Mucosa of stomach (tissue), 1 donor: ENCODE results near the gene NEK5.
"Not testable (repeated sequence)": the region's sequence is repeated elsewhere in the genome, so short reads cannot be mapped to it uniquely, and the experiment has no call there.

ENCODE experiments used
- H3K27me3 ChIP-seq: one replicate; pipeline ENCODE4 v1.7.0; 2013; ENCODE audit warnings: mild to moderate bottlenecking, low read length; ENCODE audit not compliant: control insufficient read depth, insufficient read depth
- H3K36me3 ChIP-seq: one replicate; pipeline ENCODE4 v1.7.0; 2013; ENCODE audit warnings: low read length; ENCODE audit not compliant: control insufficient read depth, insufficient read depth
- H3K4me1 ChIP-seq: one replicate; pipeline ENCODE4 v1.7.0; 2013; ENCODE audit warnings: mild to moderate bottlenecking, low read length; ENCODE audit not compliant: control insufficient read depth, insufficient read depth
- H3K4me3 ChIP-seq: one replicate; pipeline ENCODE4 v1.7.0; 2013; ENCODE audit warnings: low read length
- H3K9ac ChIP-seq: one replicate; pipeline ENCODE4 v1.7.0; 2013; ENCODE audit warnings: mild to moderate bottlenecking, low read length, moderate library complexity
- H3K9me3 ChIP-seq: one replicate; pipeline ENCODE4 v1.7.0; 2013; ENCODE audit warnings: mild to moderate bottlenecking, low read length, moderate library complexity; ENCODE audit not compliant: control insufficient read depth
- donor health status: Pancreatic carcinoma.

NEK5 gene

GRCh38 chr13:52127783-52128702 is 830 bp downstream of the NEK5 start:
- Histone ChIP-seq H3K9me3 (no peaks in the 10 kb centered on the region), H3K4me1 (peaks cover 12% of the 10 kb centered on the region), H3K9ac (peak overlapping the region; percentile 62), H3K4me3 (peak overlapping the region; percentile 68), H3K27me3 (no peaks in the 10 kb centered on the region), H3K36me3 (no peaks in the 10 kb centered on the region)

- peaks cover 12% of the 10 kb centered on the region for H3K4me1 ChIP-seq
- no peaks in the 10 kb centered on the region for H3K9me3 ChIP-seq
- no peak overlapping the region for H3K4me3 ChIP-seq
- no peaks in the 10 kb centered on the region for H3K27me3 ChIP-seq
- H3K36me3 ChIP-seq: no peaks in the 10 kb centered on the region
- no peak overlapping the region for H3K9ac ChIP-seq
Observed at GRCh38 chr13:52127378-52127777, 1.5 kb downstream of the NEK5 start.

- Histone ChIP-seq H3K4me3 (no peak overlapping the region), H3K4me1 (peaks cover 12% of the 10 kb centered on the region), H3K9ac (no peak overlapping the region), H3K27me3 (no peaks in the 10 kb centered on the region), H3K9me3 (no peaks in the 10 kb centered on the region), H3K36me3 (no peaks in the 10 kb centered on the region)
Observed at GRCh38 chr13:52125547-52125946, 3.3 kb downstream of the NEK5 start.

DNA sequence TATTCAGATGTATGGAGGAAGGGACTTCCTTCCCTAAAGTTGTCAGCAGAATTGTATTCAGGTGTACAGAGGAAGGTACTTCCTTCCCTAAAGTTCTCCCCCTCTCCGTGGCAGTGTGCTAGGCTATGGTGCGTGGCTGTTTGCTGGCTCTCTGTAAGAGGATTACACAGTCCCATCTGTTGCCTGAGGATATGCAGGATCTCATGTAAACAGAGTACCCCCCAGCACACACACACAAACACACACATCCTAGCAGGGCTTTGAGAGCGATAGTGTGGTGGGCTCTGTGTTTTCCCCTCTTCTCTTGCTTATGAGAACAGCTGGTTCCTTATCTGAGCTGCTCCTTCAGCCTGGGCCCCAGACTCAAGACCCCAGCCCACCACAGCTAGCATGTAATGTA is 10.3 kb downstream of the NEK5 start:
- Histone ChIP-seq H3K4me3 (no peak overlapping the region), H3K27me3 (no peaks in the 10 kb centered on the region), H3K36me3 (no peaks in the 10 kb centered on the region), H3K9me3 (no peaks in the 10 kb centered on the region), H3K9ac (no peak overlapping the region), H3K4me1 (no peaks in the 10 kb centered on the region)

GRCh38 chr13:52118095-52118494 is 10.8 kb downstream of the NEK5 start:
- no peaks in the 10 kb centered on the region for H3K9me3 ChIP-seq
- no peak overlapping the region for H3K4me3 ChIP-seq
- H3K4me1 ChIP-seq: no peaks in the 10 kb centered on the region
- H3K36me3 ChIP-seq: no peaks in the 10 kb centered on the region
- H3K9ac ChIP-seq: no peak overlapping the region
- no peaks in the 10 kb centered on the region for H3K27me3 ChIP-seq

- no peaks in the 10 kb centered on the region for H3K9me3 ChIP-seq
- H3K4me1 ChIP-seq: peaks cover 3% of the 10 kb centered on the region
- H3K9ac ChIP-seq: no peak overlapping the region
- no peaks in the 10 kb centered on the region for H3K27me3 ChIP-seq
- no peaks in the 10 kb centered on the region for H3K36me3 ChIP-seq
- H3K4me3 ChIP-seq: no peak overlapping the region
Observed at GRCh38 chr13:52112591-52112990, 16.3 kb downstream of the NEK5 start.

GRCh38 chr13:52109116-52109670 is 19.7 kb downstream of the NEK5 start:
- peaks cover 3% of the 10 kb centered on the region for H3K4me1 ChIP-seq
- H3K36me3 ChIP-seq: no peaks in the 10 kb centered on the region
- no peak overlapping the region for H3K4me3 ChIP-seq
- no peaks in the 10 kb centered on the region for H3K27me3 ChIP-seq
- no peak overlapping the region for H3K9ac ChIP-seq
- no peaks in the 10 kb centered on the region for H3K9me3 ChIP-seq

GRCh38 chr13:52105841-52106240 is 23.0 kb downstream of the NEK5 start:
- Histone ChIP-seq H3K4me3 (no peak overlapping the region), H3K9ac (no peak overlapping the region), H3K36me3 (no peaks in the 10 kb centered on the region), H3K27me3 (no peaks in the 10 kb centered on the region), H3K9me3 (no peaks in the 10 kb centered on the region), H3K4me1 (peaks cover 3% of the 10 kb centered on the region)

DNA sequence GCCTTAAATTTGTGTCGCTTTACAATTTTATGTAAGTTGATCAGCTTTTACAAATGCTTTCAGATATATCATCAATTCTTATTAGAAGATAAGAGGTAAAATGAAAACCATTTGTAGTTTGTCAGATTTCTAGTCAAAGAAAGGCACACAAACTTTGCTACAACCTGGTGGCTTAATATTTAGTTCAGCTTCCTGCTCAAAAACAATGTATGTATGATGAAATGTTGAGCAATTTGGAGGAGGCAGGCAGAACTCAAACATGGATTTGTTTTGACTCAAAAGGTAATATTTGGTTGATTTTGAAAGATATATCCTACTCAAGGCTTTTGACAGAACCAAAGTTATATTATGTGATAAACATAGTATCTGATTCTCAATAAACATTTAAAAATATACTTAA is 24.2 kb downstream of the NEK5 start:
- H3K4me3 ChIP-seq: no peak overlapping the region
- H3K9me3 ChIP-seq: no peaks in the 10 kb centered on the region
- H3K27me3 ChIP-seq: no peaks in the 10 kb centered on the region
- H3K36me3 ChIP-seq: no peaks in the 10 kb centered on the region
- no peak overlapping the region for H3K9ac ChIP-seq
- peaks cover 3% of the 10 kb centered on the region for H3K4me1 ChIP-seq

GRCh38 chr13:52103386-52103785 is 25.5 kb downstream of the NEK5 start:
- no peaks in the 10 kb centered on the region for H3K4me1 ChIP-seq
- no peaks in the 10 kb centered on the region for H3K9me3 ChIP-seq
- no peaks in the 10 kb centered on the region for H3K27me3 ChIP-seq
- H3K36me3 ChIP-seq: no peaks in the 10 kb centered on the region
- H3K9ac ChIP-seq: no peak overlapping the region
- H3K4me3 ChIP-seq: no peak overlapping the region

- H3K9ac ChIP-seq, H3K4me1 ChIP-seq, H3K4me3 ChIP-seq, H3K27me3 ChIP-seq, H3K36me3 ChIP-seq, H3K9me3 ChIP-seq: not testable (repeated sequence)
Observed at GRCh38 chr13:52102423-52102822, 26.4 kb downstream of the NEK5 start.

DNA sequence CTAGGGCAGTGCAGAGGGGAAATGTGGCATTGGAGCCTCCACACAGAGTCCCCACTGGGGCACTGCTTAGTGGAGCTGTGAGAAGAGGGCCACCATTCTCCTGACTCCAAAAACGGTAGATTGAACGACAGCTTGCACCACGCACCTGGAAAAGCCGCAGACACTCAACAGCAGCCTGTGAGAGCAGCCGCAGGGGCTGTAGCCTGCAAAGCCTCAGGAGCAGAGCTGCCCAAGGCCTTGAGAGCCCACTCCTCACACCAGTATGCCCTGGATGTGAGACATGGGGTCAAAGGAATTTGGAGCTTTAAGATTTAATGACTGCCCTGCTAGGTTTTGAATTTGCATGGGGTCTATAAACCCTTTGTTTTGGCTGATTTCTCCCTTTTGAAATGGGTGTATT is 31.7 kb downstream of the NEK5 start:
- H3K4me1 ChIP-seq: no peaks in the 10 kb centered on the region
- H3K9ac ChIP-seq: no peak overlapping the region
- no peak overlapping the region for H3K4me3 ChIP-seq
- no peaks in the 10 kb centered on the region for H3K36me3 ChIP-seq
- no peaks in the 10 kb centered on the region for H3K9me3 ChIP-seq
- no peaks in the 10 kb centered on the region for H3K27me3 ChIP-seq
